ENCODE data around the gene GOSR2.

The GOSR2 gene

DNA sequence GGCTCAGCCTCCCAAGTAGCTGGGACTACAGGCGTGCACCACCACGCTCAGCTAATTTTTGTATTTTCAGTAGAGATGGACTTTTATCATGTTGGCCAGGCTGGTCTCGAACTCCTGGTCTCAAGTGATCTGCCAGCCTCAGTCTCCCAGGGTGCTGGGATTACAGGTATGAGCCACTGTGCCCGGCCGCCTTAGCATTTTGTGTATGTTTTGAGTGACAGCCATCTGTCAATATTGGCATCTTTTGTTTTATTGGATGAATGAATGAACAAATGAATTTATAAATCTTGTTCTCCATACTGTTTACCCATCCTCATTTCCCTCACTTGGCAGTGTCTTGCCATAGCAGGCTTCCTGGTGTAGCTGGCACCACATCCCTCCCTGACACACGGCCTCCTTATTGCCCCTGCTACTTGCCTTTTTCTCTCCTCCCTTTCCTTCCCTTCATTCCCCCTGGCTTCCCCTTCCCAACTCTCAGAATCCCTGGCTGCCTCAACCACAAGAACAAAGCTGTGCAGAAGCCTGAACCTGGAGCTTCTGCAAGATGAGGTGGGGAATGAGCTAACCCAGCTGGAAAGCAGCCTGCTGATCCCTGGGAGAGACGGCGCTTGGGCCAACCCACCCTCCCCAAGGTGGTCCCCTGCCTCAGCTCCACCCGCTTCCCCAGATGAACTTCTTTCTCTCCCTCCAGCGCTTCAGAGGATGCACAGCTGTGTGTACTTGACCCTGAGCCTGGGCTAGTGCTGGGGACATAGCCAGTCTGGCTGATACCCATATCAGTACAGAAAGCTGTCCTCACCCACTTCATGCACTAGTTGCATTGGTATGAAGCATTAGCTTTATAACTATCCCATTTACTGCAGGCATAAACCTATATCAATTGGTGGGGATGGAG, 37.3 kb upstream of the GOSR2 start:
- H3K4me3 ChIP-seq (ENCODE audit: low read length): no peak overlapping the region
- DNase-seq (ENCODE audit: low read depth): no peak
- TF ChIP-seq, protein P1, sequence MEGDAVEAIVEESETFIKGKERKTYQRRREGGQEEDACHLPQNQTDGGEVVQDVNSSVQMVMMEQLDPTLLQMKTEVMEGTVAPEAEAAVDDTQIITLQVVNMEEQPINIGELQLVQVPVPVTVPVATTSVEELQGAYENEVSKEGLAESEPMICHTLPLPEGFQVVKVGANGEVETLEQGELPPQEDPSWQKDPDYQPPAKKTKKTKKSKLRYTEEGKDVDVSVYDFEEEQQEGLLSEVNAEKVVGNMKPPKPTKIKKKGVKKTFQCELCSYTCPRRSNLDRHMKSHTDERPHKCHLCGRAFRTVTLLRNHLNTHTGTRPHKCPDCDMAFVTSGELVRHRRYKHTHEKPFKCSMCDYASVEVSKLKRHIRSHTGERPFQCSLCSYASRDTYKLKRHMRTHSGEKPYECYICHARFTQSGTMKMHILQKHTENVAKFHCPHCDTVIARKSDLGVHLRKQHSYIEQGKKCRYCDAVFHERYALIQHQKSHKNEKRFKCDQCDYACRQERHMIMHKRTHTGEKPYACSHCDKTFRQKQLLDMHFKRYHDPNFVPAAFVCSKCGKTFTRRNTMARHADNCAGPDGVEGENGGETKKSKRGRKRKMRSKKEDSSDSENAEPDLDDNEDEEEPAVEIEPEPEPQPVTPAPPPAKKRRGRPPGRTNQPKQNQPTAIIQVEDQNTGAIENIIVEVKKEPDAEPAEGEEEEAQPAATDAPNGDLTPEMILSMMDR (IDR thresholded peaks at IDR 0.05; ENCODE audit: insufficient read depth, low read depth, low read length, missing control alignments): no peak

DNA sequence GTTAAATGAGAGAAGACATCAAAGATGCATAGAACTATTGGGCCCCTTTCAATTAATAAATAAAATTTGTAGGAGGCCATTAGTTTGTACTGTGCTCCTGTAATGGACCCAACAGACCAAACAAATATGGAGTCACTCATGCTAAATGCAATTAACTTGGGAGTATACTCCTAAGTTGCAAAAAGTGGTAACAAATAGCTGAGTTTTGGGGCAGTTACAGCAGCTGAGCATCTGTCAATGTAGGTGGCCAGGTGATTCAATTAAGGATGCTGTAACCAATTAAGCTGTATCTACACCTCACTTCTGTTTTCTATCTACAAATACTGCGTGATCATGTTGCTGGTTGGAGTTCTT, 36.7 kb upstream of the GOSR2 start:
- DNase-seq (ENCODE audit: low read depth): no peak
- no peak overlapping the region for H3K4me3 ChIP-seq (ENCODE audit: low read length)
- TF ChIP-seq, protein P1 (IDR thresholded peaks at IDR 0.05; ENCODE audit: insufficient read depth, low read depth, low read length, missing control alignments): no peak

DNA sequence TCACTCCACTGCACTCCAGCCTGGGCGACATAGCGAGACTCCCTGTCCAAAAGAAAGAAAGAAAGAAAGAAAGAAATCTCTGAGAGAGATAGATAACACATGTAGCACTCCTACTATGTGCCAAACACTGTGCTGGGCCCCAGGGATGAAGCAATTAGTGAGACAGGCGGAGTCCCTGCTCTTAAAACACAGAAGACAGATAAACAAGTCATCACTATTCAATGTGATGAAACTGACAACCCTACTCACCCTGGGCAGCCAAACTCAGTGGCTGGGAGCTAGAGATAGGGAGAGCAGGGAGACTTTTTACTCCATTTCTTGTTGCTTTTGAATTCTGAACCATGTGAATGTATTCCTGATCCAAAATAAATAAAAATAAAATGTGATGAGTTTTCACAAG, 35.2 kb upstream of the GOSR2 start:
- TF ChIP-seq, protein P1 (IDR thresholded peaks at IDR 0.05; ENCODE audit: insufficient read depth, low read depth, low read length, missing control alignments): no peak
- no peak overlapping the region for H3K4me3 ChIP-seq (ENCODE audit: low read length)
- DNase-seq (ENCODE audit: low read depth): no peak

DNA sequence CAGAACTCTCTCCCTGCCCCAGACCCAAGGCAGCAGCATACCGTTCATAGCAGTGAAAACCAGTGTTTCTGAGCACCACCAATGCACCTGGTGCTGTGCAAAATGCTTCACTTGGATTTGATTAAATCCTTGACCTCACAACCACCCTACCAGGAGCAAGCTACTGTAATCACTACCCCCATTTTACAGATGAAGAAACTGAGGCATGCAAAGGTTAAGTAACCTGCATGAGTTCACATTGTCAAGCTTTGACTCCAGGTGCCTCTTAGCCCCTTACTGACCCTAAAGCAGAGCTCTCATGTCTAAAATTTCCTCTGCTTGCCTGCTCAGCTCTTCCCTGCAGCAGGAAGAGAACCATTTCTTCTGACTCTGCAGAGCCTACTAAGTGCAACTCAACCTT, 34.2 kb upstream of the GOSR2 start:
- no peak for DNase-seq (ENCODE audit: low read depth)
- H3K4me3 ChIP-seq (ENCODE audit: low read length): no peak overlapping the region
- TF ChIP-seq, protein P1 (IDR thresholded peaks at IDR 0.05; ENCODE audit: insufficient read depth, low read depth, low read length, missing control alignments): no peak

DNA sequence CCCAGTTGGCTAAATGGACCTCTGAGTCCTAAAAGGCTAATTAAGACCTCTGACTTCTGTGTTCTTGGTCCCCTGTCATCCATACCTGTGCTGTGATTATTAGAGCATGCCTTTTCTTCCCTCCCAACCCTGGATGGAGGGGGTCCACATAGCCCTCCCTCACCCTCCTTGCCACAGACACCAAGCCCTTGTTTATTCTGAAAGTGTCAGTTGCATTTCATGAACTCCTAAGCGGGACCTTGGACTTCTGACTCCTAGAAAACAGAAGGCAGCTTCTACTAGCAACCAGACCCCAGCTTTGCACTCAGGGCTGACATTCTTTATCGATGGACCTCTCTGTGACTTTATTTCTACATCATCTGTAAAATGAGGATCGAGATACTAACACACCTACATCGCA, 33.4 kb upstream of the GOSR2 start:
- TF ChIP-seq, protein P1 (IDR thresholded peaks at IDR 0.05; ENCODE audit: insufficient read depth, low read depth, low read length, missing control alignments): no peak
- DNase-seq (ENCODE audit: low read depth): no peak
- H3K4me3 ChIP-seq (ENCODE audit: low read length): no peak overlapping the region

DNA sequence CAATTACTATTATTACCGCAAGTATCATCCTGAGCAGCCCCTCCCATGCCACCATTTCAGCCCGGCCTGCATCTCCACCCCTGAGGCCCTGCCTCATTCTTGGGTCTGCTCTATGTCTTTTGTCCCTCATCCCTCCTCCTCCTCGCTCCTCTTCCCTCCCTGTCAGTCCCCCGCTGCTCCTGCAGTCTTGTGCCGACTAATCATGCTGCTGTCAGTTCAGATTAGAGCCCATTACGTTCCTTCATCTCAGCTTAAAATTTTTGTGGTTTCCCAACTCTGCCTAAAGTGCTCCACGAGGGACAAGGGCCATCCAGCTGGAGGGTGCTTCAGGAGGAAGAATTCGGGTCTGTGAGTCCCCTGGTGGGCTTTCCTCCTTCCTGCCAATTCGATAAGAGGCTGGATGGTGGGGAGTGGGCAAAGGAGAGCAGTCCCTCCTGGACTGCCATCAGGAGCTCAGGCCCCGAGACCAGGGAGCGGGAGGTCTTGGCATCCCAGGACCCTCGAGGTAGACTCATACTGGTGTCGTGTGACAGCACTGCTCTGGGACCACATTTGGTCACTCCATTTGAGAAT, 32.9 kb upstream of the GOSR2 start:
- DNase-seq (ENCODE audit: low read depth): no peak

More for the DNA sequence above, 32.9 kb upstream of the GOSR2 start:
- TF ChIP-seq, protein P1 (IDR thresholded peaks at IDR 0.05; ENCODE audit: insufficient read depth, low read depth, low read length, missing control alignments): no peak
- H3K4me3 ChIP-seq (ENCODE audit: low read length): no peak overlapping the region

Data from epithelial cell of esophagus (primary cell).